K562 (cell line): ENCODE results near the gene GON7.

Experiments
- BRCA1 ChIP-seq, 2 experiments: fragments of 450-650 bp in 1 of 2; sonication (generic) in 1 of 2; formaldehyde crosslinking in 1 of 2; IDR thresholded peaks; 2 replicates each; pipeline versions ENCODE4 v1.5.0 to v1.6.1; 2017 to 2020; ENCODE audit warnings: mild to moderate bottlenecking in 1 of 2, missing genetic modification reagents in 1 of 2
- CHD4 ChIP-seq: fragments of 200-600 bp; sonication (generic); IDR thresholded peaks from 3 replicates; pipeline ENCODE4 v1.6.1; 2012; ENCODE audit warnings: low read depth, mild to moderate bottlenecking, mixed read lengths, low read length, inconsistent platforms; ENCODE audit not compliant: insufficient read depth, insufficient replicate concordance, poor library complexity, severe bottlenecking
- CTCF ChIP-seq, 3 experiments: IDR thresholded peaks in 2 of 3; conservative IDR thresholded peaks in 1 of 3; 2 replicates each; pipeline ENCODE4 v1.5.1; 2011 to 2012; ENCODE audit warnings: low read length in 3 of 3, mild to moderate bottlenecking in 3 of 3, control low read depth in 2 of 3, improper control_type of control experiment in 1 of 3, inconsistent platforms in 1 of 3, low read depth in 1 of 3, mixed read lengths in 1 of 3, moderate library complexity in 1 of 3; ENCODE audit not compliant: insufficient read depth in 2 of 3
- HNRNPL ChIP-seq: fragments of 200-400 bp; formaldehyde crosslinking; IDR thresholded peaks from 2 replicates; pipeline ENCODE4 v1.6.1; 2017; ENCODE audit warnings: low read depth, mild to moderate bottlenecking, low read length
- MAFG ChIP-seq: fragments of 450-650 bp; conservative IDR thresholded peaks from 2 replicates; pipeline ENCODE4 v1.6.1; 2016; ENCODE audit warnings: missing genetic modification characterization, missing compliant biosample characterization
- PTBP1 ChIP-seq: fragments of 200-400 bp; formaldehyde crosslinking; IDR thresholded peaks from 2 replicates; pipeline ENCODE4 v1.6.1; 2017; ENCODE audit warnings: low read depth, low read length
- RAD21 ChIP-seq, 2 experiments: fragments of 250-450 bp in 1 of 2; fragments of 450-650 bp in 1 of 2; sonication (Bioruptor Pico) in 1 of 2; formaldehyde crosslinking in 1 of 2; IDR thresholded peaks in 1 of 2; conservative IDR thresholded peaks in 1 of 2; 2 replicates each; pipeline versions ENCODE4 v1.4.0 to v1.8.0; 2020 to 2022; ENCODE audit warnings: mild to moderate bottlenecking in 2 of 2, moderate library complexity in 1 of 2
- RBFOX2 ChIP-seq: fragments of 200-400 bp; formaldehyde crosslinking; IDR thresholded peaks from 2 replicates; pipeline ENCODE4 v1.6.1; 2017; ENCODE audit warnings: low read depth, mild to moderate bottlenecking, low read length, moderate library complexity
- SMARCB1 ChIP-seq: IDR thresholded peaks from 2 replicates; pipeline ENCODE4 v1.6.1; 2011; ENCODE audit warnings: improper control_type of control experiment, low read depth; ENCODE audit not compliant: insufficient read length
- ZBTB49 ChIP-seq: sonication (generic); formaldehyde crosslinking; IDR thresholded peaks from 2 replicates; pipeline ENCODE4 v1.8.0; 2022; ENCODE audit warnings: missing genetic modification reagents, mild to moderate bottlenecking, borderline replicate concordance

GRCh38 chr14:93220509-93220908 lies 13.6 kb upstream of the GON7 start:
- TF ChIP-seq CHD4 (no peak), SMARCB1 (no peak), HNRNPL (no peak), BRCA1 (IDR thresholded peaks at IDR 0.05) (no peak), BRCA1 (CRISPR knock-in tag; IDR thresholded peaks at IDR 0.05) (no peak), MAFG (tag) (no peak), PTBP1 (no peak), RAD21 (CRISPR knock-in tag; conservative IDR thresholded peaks at IDR 0.05 in 1 of 2, IDR thresholded peaks at IDR 0.05 in 1 of 2) (no peak), RBFOX2 (no peak), ZBTB49 (CRISPR knock-in tag) (no peak), CTCF (IDR thresholded peaks at IDR 0.05 in 2 of 3, conservative IDR thresholded peaks at IDR 0.05 in 1 of 3; ENCODE audit: insufficient read depth in 2 of 3, low read depth in 1 of 3, low read length in 3 of 3) (no peak)
